Measurements from ENCODE around the gene ELMO1.
A peak's percentile ranks its signal among the peaks of the same experiment; 100 is the strongest.

Gene ELMO1

DNA sequence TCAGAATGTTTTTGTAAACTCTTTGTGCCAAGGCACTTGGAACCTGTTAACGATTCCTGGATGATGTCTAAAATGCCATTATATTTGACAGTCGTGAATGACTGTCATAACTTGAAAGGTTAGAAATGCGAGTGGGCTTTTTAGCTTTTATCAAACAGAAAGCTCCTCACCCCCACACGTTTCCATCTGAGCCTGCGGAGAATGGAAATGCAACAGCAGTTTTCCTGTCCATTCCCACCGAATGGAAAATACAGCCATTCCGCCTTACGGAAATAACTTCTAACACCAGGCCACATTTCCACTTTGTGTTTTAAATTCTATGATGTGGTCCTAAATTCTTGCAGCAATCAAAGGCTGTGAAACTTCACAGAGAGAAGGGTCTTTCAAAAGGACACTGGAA is 83.8 kb downstream of the ELMO1 start:
- DNase-seq = no peak

GRCh38 chr7:37363536-37364491 is 84.8 kb downstream of the ELMO1 start:
- DNase-seq = no peak

DNA sequence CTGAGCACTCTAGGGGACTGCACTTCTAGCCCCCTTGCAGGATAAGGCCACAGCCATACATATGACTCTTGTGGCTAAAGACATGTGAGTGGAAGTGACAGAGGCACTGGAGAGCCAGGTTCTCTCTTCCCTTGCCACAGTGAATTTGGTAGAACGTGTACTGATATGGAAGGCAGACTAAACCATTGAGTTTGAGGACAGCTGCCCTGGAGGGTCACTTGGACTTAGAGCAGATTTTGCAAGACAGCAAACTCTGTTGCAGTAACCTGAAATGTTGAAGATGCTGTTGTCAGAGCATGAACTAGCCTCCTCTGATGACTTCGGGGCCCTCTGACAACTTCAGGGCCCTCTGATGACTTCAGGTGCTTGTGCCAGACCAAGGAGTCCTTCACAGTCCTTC is 85.9 kb downstream of the ELMO1 start:
- DNase-seq = no peak

- DNase-seq = no peak
These were observed 88.2 kb downstream of the ELMO1 start for GRCh38 chr7:37360484-37360883.

GRCh38 chr7:37359662-37360444 is 88.8 kb downstream of the ELMO1 start:
- DNase-seq = no peak

- DNase-seq = no peak
These were observed 89.5 kb downstream of the ELMO1 start for GRCh38 chr7:37359180-37359579.

- no peak for DNase-seq
These were observed 91.0 kb downstream of the ELMO1 start for GRCh38 chr7:37357637-37357996.

DNA sequence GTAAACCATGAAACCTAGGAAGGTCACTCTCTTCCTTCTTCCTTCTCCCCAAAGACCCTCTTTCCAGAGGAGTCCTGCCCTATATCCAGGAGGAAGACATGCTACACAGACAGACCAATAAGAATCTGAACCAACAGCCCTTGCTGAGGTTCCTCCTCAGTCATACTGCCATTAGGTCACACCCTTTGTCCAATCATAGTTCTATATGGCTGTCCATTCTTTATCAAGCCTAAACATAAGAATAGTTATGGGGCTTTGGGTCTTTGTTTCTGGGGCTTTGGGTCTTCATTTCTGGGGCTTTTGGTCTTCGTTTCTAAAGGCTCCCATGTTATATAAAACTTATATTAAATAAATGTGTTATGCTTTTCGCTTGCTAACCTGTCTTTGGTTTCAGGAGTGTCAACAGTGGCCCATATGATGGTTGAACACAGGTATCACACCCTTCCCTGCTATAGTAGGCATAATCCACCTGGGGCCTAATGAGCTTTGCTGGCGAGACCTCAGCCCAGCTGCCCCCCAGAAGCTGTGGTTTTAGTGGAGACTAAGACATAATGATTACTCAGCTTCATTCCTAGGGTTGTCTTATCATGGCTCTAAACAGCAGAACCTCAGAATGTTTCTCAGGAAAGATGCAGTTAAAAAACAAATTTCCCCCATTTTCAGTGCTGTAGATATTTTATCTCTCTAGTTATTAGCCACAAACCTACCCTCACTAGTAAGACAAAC is 91.6 kb downstream of the ELMO1 start:
- no peak for DNase-seq

GRCh38 chr7:37354656-37355131 is 94.0 kb downstream of the ELMO1 start:
- no peak for DNase-seq

DNA sequence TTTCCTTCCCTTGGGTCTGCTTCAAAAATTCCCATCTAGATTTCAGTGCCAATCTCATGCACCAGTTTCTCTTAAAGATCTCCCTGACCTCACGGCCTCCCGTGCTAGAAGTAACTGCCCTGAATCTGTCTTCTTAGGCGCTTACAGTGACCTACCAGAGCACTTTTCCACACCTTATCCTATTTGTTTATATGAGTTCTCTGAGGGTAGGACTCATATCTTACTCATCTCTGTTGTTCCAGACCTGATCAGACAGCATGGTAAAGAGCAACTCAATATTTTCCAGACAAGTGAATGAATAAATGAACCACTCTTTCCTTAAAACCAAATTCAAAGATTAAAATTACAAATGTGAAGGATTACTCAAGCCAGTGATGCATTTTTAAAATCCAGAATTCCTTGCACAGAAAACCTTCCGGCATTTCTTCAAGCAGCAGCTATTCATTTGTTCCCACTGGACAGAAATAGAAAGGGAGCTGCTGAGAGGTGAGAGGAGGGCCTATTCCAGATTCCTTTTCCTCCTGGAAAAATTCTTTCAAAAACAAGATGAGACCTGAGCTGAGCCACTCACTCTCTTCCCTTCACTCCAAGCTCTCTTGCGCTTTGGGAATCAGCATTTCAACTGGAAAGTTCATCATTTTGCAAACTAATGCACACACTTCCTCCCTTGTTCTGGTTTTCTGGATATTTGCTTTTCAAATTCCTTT is 94.6 kb downstream of the ELMO1 start:
- no peak for DNase-seq

DNA sequence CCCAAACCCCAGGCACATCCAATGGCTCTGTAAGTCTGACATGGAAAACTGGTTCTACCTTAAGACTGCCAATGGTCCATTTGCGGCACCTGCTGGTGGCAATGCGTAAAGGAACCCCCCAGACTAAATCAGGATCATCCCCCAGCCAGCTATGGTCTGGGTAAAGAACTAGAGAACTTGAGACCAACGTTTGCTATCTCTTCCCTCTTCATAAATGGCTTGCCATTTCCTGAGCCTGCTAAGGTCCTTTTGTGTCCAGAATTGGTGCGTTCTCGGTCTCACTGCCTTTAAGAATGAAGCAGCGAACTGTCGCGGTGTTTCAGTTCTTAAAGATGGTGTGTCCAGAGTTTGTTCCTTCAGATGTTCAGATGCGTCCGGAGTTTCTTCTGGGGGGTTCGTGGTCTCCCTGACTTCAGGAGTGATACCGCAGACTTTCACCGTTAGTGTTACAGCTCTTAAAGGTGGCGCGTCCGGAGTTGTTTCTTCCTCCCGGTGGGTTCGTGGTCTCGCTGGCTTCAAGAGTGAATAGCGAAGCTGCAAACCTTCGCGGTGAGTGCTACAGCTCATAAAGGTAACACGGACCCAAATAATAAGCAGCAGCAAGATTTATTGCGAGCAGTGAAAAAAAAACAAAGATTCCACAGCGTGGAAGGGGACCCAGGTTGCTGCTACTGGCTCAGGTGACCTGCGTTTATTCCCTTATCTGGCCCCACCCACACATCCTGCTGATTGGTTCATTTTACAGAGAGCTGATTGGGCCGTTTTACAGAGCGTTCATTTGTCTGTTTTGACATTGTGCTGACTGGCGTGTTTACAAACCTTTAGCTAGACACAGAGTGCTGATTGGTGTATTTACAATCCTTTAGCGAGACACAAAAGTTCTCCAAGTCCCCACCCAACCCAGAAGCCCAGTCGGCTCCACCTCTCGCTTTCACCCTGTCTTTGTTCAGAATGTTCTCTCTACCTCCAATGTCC is 95.4 kb downstream of the ELMO1 start:
- DNase-seq = no peak

DNA sequence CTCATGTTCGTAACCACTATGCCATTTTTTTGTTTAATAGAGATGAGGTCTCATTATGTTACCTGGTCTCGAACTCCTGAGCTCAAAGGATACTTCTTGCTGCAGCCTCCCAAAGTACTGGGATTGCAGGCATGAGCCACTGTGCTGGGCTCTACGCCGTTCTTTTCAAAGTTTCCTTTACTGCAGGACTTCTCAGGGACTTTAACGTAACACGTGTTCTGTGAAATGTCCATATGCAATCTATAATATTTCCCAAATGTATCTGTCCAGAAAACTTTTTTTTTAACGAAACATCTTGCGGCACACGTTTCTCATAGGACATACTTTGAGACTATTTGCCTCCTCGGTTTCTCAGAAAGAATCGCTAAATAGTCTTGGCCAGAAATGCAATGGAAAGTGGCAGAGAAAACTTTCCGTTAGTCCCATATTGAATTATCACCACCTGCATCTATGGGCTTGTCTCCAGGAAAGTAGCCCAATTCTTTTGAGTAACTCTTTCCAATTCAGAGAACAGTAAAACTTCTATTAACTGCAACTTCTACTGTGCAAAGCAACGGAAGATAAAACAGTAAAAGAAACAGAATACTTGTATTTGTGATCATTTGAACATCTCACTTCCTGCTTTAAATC is 96.3 kb downstream of the ELMO1 start:
- no peak for DNase-seq

DNA sequence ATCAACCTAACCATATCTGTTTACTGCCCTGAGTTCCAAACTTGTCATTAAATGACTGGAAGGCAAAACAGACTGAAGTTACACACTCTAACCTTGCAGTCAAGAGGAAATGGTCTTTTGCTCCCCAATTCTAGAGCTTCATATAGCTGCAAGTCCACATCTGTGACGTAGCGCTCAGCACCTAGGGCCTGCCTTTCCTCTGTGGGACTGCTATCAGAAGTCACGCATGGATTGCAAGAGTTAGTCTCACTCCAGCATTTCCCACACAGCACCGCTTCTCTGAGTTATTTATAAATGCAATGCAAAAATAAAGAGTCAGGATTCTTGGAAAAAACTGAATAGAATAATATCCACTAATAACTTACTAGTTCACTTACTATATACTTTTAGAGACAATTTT is 96.9 kb downstream of the ELMO1 start:
- no peak for DNase-seq

DNA sequence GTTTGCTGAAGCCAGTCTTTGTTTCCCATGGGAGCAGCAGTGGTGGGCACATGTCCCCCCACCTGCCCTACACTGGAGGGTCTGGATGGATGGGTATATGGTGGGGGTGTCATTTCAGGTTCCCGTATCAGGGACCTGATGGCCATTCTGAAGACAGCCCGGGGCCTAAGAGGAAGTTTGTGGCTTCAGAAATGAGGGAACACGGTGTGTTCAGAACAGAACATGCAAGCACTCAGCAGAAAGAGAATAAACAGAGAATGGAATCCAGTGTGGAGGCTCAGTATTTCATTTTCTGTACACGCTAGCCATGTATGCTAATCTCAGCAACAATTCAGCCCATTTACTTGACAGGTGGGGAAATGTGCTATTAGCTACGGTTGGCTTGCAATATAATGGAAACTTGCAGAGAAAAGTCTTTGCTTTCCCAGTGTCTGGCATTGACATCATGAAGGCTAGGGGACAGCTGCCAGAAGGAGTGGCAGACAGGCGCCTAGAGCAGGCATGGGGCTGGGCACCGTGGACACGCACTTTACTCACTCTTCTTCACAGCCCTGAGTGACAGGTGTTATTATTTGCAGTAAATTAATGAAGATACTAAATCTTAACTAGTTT is 98.6 kb downstream of the ELMO1 start:
- DNase-seq = no peak

GRCh38 chr7:37348982-37349381 is 99.7 kb downstream of the ELMO1 start:
- DNase-seq = no peak

GRCh38 chr7:37346761-37347160 is 101.9 kb downstream of the ELMO1 start:
- DNase-seq = peak; percentile 23

DNA sequence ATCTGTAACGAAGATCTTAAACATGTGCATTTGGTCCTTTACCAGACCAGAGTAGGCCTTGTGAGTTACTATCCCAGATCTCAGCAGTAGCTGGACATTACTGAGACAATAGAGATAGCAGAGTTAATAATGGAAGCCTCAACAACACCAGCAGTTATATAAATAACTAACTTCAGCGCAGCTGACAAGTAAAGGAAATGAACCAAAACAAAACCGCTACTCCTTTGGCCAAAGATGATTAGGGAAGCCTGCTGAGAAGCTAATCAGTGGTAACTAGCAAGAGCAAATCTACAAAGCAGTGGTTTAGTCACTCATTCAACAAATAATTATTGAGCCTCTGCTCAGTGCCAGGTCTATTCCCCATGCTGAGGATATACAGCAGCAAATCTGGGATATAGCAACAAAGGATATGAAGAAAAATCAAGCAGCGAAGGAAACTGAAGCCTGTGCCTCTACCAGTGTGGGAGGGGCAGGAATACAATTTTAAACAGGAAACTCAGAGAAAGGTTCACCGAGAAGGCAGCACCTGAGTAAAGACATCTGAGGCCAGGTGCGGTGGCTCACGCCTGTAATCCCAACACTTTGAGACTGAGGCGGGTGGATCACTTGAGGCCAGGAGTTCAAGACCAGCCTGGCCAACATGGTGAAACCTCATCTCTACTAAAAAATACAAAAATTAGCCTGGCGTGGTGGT is 103.6 kb downstream of the ELMO1 start:
- DNase-seq = no peak

DNA sequence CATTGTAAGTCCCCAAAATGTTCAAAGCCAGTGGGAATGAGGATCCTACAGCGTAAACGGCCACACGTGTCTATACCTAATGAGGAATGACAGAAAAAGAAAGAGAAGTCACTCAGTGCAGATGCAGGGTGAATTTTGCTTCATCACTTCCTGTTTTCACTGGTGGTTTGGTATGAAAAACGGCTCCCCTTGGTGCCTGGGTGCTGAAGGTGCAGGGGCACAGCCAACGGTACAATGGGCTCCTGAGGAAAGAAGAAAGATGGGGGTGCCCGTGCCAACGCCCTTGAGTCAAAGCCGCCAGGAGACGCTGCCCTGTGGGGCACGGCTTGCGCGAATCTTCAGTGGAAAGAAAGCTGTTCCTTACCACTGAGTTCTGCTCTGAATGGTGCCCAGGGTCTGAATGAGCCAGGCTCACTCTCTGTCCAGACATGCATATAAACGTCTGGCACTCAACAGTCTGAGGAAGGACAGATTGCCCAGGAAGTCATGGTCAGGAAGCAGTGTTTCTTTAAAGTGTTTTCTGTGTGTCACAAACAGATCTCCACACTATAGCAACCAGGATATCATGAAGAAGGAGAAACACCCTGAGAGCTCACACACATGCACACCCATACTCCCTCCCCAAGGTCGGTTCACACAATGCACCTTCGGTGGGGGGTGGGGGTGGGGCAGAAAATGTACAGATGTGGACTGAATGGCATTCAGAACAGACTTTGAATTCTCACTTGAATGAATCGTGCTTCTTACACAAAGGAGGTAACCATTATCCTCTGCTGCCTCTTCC is 105.8 kb downstream of the ELMO1 start:
- peak; percentile 39 for DNase-seq

DNA sequence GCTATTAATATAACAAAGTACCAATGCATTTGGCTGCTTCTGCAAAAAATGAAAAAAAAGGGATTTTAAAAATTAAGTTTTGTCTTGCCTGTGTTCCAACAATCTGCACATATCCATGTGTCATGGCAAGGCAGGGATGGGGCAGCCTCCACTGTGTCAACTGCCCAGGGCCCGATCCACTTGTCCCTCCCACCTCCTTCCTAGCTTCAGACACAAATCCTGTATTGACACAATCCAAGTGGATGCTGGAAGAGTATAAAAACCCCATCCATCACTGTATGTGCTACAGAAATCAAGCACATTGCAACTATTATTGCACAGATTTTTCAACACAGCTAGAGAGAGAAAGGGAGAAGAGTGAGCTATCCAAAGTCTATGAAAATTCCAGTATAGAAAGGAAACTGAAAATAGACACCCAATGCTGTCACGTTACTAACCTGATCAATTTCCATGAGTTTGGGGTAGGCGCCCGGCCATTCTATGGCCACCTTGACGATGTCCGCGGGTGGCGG is 106.4 kb downstream of the ELMO1 start:
- DNase-seq = no peak
